Amniotic stem cell (primary cell): Measurements from ENCODE around the gene PARVA.

Experiments
- DNase-seq: peaks from one replicate; lab custom pipeline; 2025; lab: John Stamatoyannopoulos, UW

Gene PARVA

DNA sequence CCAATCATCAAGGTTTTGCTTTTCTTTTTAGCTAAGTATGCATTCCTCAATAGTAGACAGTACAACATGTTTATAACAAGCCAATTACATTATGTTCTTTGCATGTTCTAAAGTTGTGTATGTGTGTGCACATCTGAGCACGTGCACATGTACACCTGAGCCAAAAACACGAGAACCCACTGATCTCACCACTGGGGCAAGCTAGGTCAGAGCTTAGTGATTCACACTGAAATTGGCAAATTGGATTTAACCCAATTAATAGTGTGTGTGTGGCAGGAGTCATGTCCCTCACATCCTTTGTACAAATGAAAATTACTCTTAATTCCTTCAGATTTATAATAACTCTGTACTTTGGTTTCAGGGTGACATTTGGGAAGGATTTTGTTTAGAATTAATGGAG, 151.1 kb downstream of the PARVA start:
- no peak for DNase-seq

DNA sequence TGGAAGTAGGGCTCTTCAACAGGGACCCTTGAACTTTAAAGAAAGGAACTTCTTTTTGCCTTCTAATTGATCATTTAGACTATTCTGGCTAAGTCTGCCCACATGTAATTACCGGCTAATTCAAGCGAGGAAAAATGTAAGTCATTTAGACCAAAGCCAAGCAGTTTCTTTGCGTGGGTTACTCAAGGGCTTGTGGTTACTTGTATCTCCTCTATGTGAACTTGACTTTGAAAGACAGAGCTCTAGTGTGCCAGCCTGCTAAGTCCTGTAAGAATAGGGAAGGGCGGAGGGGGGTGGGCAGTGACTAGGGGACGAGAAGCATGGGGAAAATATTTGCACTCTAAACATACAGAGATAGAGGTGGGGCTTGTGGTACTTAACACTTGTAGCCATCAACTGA, 151.7 kb downstream of the PARVA start:
- DNase-seq, result no peak

DNA sequence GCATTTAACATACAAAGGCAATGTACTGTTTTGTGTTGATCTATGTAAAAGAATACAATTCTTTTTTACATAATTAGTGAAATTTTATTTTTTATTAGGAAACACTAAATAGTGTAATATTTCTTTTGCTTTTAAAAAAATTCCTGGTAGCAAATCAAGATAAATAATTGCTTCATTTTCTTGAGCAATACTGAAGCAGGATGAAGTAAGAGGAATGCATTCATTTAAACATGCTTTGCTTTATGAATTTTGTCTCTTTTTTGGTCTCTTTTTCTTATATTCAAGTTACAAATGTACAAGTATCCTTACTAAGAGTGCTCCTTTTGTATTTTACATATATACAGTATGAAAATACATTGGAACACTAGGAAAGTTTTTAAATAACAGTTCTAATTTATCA, 152.4 kb downstream of the PARVA start:
- no peak for DNase-seq

DNA sequence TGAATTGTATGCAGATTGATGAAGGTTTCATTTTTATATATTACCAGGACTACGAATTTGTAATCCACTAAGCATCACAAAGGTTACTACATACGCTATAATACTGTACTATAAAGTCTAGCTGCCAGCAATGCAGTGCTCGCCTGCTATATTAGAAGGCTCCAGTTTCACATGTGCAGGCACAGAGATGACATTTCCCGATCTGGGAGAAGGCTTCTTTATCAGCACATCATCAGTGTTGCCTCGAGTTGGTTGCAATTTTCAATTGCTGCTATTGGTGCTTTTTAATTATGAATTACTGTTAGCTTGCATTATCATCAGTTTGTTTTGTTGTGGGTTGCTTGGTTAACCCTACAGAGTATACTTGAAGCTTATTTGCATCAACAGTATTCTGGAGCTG, 153.6 kb downstream of the PARVA start:
- DNase-seq, result no peak

DNA sequence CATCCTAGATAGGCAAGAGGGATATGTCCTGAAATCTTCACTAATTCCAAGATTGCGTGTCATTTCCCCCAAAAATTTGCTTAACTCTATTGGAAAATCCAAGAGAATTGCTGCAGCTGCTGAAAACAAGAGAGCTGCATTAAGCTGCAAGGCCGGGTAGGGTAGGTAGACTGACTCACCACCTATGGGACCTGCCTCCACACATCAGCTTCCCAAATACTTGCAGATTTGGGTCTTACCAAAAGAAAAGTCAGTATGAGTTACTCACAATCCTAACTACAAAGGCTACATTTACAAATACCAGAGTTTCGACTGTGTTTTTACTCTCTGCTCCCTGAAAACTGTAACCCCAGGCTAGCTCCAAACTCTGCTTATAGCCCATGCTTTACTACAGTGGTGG, 154.3 kb downstream of the PARVA start:
- DNase-seq, result no peak

DNA sequence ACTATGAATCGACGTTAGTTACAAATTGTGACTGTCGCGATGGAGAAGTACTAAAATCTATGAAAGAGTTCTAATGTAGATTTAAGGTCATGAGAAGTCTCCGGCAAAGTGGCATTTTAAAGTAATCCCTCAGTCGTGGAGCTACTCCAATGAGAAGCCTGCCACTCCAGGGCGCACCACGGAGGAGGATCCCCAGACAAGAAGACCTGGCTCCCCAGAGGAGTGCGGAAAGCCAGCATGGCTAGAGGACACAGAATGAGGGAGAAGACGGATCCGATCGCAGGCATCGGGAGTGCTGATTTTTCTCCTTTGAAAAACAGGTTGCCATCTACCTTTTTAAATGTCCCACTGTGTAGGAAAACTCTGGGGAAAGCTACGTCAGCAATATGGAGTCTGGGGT, 155.2 kb downstream of the PARVA start:
- no peak for DNase-seq

DNA sequence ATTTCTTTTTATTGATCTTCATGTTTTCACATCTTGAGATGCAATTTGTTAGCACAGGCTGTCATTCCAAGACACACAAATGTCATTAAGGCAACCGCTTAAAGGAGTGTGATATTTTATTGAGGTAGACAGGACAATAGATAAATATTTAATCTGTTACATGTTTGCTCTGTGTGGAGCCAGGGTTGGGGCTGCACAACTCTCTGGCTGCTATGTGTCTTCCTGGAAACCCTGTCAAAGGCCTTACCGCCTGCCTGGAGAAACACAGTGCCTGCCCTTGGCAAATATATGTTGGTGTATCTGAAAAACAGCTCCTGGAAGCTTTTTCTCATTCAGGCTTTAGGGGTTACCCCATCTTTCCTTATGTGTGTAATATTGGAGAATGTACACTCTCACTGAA, 157.2 kb downstream of the PARVA start:
- no peak for DNase-seq

DNA sequence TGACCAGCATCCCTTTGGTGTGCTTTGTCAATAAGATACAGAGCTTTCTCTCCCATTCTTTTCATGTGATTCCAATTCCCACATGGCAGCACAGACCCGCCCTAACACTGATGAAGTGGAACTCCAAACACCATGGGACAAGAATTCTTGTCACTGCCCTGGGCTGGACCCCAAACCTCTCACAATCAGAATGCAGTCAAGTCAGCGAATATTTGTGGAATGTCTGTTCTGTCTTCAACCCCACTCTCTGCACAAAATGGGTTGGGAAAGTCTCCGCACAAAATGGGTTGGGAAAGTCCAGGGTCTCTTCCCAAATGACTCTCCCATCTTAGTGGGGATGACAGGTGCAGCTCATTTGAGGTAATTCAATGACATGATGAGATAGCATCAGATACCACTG, 157.9 kb downstream of the PARVA start:
- DNase-seq, result no peak

DNA sequence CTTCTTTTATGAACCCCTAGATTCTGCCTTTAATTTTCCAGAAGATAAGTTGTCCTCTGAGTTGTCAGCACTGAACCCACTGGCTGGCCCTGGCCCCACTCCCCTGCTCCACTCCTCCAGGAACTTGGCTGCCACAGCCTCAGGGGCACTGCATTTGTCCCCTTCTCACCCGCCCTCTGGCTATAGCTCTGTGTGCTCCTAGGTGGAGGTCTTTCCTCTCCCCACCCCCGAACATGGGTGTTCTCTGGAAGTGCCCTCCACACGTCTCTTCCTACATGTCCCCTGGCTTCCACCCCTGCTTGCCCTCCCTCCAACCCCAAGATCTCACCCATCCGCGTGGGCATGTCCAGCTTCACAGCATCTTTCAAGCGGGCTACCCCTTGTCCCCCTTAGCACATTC, 159.2 kb downstream of the PARVA start:
- DNase-seq, result no peak

DNA sequence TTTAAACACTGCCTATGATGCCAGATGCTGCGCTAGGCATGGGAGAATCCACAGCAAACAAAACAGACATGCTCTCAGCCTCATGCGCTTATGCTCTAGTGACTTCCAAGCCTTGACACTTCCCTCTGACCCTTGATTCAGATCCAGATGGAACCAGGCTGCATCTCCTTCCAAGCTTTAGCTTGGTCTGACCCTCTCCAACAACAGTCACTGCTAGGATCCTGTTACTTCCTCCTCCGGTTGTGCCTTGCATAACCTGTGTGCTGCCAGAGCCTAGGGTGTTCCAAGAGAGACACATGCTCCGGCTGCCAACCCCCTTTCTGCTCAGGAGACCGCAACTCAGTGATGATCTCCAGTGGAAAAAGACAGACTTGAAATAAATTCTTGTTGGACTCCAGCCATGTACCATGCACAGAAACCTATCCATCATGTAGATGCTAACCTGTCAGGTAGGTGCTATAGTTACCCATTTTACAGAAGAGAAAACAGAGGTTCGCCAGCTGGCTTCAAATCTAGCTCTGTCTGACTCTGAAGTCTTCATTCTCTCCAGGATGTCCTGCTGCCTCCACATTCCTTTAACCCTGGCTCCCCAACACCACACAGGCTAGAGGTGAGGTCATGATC, 160.5 kb downstream of the PARVA start:
- DNase-seq, result no peak

DNA sequence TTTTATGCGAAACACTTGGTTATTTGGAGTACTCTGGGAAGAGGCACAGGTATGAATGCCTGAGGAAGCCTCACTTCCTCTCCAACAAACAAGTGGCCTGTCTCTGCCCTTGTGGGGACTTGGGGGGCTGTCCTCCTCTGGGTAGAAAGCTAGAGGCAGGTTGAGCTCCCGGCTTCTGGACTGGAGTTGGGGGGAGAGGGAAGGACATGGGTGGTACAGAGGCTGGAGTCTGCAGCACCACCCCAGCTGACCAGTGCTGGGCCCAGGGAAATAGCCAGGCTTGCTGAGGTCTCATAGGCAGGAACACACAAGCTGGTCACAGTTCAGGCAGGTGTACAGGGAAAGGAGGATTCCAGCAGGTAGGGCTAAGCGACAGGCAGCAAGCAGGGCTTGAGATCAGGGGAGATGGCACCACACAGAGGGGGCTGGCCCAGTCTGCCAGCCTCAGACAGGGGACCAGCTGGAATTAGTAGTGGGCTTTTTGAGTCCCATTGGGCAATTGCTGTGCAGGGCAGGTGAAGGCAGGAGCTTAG, 161.6 kb downstream of the PARVA start:
- DNase-seq, result no peak

DNA sequence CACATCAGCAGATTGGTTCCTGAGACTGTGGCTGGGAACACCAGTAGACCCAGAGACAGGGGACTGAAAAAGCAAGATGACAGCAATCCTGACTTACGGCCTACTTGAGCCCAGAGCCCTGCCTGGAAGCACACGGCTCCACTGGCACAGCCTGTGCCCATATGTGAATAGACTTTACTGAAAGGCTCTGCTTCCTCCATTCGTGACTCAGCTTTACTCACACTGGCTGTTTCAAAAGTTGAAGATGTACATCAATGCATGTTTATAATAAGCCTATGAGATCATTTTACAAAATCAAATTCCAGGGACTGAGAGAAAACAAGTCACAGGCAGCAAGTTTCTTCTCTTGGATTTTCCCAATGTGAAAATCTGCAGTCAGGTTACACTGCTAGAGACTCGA, 162.2 kb downstream of the PARVA start:
- DNase-seq, result peak; percentile 78

DNA sequence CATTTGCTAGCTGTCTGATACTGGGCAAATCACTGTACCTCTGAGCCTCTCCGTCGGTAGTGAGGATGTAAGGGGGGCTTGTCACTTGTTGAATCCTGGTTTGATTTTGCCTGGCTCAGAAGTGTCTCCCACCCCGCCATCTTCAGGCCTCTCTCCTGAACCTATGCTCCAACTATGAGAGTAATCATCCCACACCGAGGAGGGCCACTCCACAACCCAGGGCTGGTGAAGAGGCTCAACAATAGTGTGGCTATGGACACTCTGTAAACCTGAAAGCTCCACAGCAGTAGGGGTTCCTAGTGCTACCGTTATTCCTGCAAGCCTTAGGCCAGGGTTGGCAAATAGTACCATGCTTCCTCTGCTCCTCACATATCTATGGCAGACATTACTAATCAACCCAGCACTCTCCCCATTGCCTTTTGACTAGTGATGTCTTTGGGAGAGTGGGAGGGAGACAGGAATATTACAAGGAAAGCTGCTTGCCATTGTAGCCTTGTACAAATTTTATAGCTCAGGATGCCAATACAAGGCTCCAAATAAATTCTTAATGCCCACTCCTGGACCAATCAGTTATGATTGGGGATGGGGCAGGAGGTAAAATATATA, 162.8 kb downstream of the PARVA start:
- no peak for DNase-seq

DNA sequence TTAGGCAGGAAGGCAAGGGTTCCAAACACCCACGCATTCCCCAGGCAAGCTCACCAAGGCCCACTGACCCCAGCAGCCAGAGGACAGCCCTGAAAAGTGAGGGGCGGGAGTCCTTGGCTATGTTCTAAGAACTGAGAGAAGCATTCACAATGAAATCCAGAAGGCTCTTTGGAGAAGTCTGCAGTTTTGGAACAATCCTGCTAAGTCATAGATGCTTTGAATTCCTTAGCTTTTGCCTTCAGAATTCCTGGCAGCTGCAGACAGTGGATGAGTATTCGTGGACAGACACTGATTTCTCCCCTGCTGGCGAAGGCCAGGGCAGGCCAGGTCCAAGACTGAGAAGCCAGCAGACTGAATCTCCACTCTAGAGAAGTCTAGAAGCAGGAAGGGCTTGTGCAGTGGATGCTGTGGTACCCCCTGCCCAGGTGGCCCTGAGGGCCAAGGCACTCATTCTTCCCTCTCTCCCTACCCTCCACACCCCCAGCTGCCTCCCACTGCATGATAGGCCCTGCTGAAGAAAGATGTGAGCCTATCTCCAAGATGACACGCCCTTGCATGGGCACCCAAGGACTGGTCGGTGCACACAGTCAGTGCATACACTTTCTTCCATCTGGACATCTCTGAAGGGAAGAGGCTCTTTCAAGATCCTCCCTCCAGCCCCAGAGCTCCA, 163.7 kb downstream of the PARVA start:
- DNase-seq, result peak; percentile 59

DNA sequence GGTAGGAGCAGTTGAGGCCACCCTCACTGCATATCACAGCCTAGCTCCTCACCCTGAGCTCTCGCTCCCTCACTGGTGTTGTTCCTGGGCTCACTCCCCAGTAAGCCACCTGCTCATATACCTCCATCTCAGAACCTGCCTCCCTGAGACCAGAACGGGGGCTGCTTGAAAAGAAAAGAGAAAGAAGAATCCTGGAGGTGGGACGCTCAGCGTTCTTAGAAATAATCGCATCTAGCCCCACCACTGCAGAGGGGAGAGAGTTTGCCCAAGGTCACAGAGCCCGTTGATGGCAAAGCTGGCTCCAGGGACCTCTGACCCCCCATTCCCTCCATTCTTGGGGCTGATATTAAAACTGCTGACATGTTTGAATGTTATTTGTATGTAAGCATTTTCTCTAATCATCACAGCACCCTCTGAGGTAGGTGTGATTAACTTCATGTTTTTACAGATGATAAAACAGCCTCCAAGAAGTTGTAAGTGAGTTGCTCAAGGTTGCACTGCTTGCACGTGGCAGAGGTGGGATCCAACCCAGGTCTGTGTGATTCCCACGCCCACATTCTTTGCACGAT, 164.3 kb downstream of the PARVA start:
- DNase-seq, result no peak

DNA sequence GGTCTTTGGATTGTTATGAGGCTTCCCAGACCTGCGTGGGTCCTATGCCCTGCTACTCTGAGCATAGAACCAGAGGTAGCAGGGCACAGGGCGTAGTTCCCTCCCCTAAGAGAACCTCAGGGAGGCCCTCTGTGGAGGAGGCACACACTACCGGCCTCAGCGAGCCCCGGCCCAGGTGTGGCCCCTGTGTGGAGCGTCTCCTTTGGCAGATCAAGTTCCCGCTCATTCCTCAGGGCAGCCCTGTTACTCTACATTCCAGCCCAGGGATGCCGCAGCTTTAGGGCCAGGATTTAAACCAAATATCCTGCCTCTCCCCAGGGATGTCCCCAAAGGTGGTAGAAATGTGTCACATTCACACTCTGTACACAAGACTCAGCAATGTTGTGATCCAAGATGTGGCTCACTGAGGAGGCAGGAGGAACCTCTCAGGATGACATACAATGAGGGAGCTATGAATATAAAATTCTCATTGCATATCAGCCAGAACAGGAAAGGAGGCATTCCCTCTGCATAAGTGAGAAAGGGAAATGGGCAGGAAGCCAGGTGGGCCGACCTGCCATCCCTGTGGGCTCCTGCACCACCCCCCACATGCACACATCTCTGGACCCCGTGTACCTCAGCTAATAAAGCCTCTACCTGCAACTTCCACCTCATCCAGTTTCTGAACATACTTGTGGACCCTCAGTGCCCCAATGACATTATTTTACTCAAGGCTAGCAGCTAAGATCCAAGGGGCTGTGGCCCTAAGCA, 165.0 kb downstream of the PARVA start:
- no peak for DNase-seq

DNA sequence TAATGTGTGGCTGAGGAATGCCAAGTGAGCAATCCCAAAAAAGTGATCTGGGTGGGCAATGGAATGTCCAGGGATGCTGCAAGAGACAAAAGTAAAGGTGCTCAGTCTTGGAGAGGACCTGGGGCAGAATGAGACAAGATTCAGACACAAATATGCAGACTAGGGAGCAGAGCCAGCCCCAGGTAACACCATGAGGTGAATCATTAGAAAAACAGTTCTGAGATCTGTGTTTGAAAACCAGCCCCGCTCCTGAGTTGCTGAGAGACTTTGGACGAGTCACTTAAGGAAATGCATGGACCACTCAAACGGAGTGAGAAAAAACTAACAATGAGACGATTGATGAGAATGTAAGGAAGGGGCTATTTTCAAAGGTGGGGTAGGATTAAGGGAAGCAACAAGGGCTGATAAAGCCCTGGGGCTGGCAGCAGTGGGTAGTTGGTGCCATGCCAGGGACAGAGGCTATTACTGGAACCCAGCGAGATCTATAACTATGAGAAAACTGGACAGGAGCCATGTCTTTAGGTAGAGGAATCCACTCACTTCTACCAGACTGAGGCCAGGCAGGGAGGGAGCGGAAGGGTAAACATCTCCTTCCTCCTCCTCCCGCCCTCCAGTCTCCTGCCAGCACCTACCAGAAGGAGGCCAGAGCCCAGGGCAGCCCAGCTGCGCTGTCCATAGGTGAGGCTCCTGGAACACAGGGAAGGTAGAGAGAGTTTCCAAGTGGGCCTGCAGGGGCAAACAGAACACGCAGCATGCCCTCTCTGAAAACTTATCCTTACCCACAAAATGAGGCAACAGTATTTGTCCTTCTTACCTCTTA, 166.4 kb downstream of the PARVA start:
- DNase-seq, result no peak

DNA sequence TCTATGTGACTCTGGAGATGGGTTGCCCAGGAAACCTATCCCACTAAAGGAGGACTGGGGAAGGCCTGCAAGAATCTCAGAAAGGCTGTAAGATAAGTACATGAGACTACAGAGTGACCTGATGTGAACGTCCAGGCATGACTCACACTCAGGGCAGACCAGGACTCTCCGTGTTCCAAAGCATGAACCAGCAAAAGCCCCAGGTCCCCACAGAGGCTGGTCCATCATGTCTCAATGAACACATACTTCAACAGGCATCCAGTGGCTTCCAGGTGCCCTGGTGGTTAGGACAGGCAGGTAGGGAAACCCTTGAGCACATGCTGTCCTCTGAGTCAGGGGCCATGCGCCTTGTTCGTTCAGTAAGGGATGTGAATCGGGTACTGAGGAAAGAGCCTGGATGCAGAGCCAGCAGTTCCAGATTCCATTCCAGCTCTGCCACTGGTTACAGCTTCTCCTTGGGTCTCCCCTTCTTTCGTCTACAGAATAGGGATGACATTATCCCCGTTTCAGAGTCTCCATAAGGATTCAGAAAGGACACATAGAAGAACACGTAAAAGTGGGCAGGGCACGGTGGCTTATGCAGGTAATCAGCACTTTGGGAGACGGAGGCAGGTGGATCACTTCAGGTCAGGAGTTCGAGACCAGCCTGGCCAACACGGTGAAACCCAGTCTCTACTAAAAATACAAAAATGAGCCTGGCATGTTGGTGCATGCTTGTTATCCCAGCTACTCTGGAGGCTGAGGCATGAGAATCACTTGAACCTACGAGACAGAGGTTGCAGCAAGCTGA, 167.8 kb downstream of the PARVA start:
- no peak for DNase-seq

DNA sequence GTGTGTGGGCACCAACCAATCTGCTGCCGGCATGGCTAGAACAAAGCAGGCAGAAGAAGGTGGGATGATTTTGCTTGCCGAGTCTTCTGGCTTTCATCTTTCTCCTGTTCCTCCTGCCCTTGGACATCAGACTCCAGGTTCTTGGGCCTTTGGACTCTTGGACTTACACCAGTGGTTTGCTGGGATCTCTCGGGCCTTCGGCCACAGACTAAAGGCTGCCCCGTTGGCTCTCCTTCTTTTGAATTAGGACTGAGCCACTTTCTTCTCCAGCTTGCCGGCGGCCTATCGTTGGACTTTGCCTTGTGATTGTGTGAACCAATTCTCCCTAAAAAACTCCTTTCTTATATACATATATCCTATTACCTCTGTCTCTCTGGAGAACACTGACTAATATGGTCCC, 168.8 kb downstream of the PARVA start:
- no peak for DNase-seq

DNA sequence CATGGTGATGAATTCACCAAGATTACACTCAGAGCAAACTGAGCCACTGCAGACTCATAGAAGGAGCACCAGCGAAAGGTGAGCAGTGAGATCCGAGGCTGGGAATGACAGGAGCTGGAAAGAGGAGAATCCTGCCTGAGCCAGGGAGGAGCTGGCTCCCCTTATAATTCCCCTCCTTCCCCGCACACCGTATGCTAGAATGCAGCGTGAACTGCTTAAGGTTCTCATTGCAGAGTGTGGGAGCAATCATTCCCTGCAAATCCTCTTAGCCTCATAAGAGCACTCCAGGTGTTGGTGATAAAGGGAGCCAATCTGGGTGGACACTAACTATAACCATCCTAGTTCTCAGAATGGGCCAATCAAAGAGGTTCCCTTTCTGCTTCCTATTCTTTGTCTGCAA, 169.3 kb downstream of the PARVA start:
- no peak for DNase-seq
